Body of pancreas (tissue), 4 donors: Measurements from ENCODE around the gene IQSEC1.

Experiments used
- POLR2A ChIP-seq, 3 donors: fragments of 450-650 bp; IDR thresholded peaks; one replicate each; pipeline ENCODE4 v1.6.1; 2016; ENCODE audit warnings: antibody characterized with exemption in 3 of 3, mild to moderate bottlenecking in 2 of 3
- TF ChIP-seq, protein P1 (sequence below), 7 experiments: fragments of 450-650 bp in 4 of 7; fragments of 200-600 bp in 3 of 7; sonication (generic) in 3 of 7; IDR thresholded peaks; one replicate each; pipeline ENCODE4 v1.5.1; 2016 to 2019; ENCODE audit warnings: antibody characterized with exemption in 7 of 7

DNA sequence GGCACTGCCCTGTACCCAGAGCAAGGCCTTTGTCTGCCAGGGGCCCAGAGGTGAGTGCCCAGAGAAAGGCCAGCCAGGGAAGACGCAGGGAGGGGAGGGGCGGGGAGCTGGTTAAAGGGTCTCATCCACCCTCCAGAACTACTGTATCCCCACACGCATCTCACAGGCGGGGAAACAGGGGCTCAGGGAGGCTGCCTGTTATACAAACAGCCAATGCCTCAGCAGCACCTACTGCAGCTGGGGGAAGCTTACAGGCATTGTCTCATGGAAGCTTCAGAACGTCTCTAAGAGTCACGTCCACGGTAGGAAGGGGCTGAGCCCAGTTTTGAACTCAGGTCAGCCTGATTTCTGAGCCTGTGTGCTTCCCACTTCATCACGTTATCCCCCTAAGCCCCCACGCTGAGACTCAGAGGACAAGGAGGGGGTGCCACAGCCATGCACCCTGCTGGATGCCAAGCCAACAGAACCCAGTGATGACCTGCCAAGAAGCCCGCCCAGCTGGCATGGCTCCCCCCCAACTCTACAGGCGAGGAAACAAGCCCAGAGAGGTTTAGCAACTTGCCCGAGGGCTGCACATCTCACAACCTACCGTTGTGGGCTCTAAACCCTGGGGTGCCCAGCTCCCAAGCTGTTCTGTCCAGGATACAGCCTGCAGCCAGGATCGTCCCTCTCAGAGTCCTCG lies 54.5 kb downstream of the IQSEC1 start:
- TF ChIP-seq, protein P1, sequence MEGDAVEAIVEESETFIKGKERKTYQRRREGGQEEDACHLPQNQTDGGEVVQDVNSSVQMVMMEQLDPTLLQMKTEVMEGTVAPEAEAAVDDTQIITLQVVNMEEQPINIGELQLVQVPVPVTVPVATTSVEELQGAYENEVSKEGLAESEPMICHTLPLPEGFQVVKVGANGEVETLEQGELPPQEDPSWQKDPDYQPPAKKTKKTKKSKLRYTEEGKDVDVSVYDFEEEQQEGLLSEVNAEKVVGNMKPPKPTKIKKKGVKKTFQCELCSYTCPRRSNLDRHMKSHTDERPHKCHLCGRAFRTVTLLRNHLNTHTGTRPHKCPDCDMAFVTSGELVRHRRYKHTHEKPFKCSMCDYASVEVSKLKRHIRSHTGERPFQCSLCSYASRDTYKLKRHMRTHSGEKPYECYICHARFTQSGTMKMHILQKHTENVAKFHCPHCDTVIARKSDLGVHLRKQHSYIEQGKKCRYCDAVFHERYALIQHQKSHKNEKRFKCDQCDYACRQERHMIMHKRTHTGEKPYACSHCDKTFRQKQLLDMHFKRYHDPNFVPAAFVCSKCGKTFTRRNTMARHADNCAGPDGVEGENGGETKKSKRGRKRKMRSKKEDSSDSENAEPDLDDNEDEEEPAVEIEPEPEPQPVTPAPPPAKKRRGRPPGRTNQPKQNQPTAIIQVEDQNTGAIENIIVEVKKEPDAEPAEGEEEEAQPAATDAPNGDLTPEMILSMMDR (IDR thresholded peaks at IDR 0.05): no peak
- TF ChIP-seq POLR2A (IDR thresholded peaks at IDR 0.05): no peak
